H9 (cell line): Measurements from ENCODE around the gene DAP3. TPM values are rescaled to one million over a fixed set of nuclear protein-coding genes. Genes with fewer than 3 reads are reported as not detected.

Experiments used
- DNase-seq: peaks from one replicate; pipeline ENCODE4 v3.0.0-alpha.2; 2017
- H2AFZ ChIP-seq: one replicate; pipeline ENCODE4 v1.6.1; 2013; ENCODE audit warnings: mild to moderate bottlenecking, low read length, control low read depth, moderate library complexity
- H2AK5ac ChIP-seq: 2 replicates; pipeline ENCODE4 v1.6.1; 2013; ENCODE audit warnings: low read length, control low read depth, mixed read lengths; ENCODE audit not compliant: insufficient read length
- H2BK120ac ChIP-seq: one replicate; pipeline ENCODE4 v1.6.1; 2013; ENCODE audit warnings: low read depth, mild to moderate bottlenecking, low read length, control low read depth, inconsistent platforms; ENCODE audit not compliant: poor library complexity, severe bottlenecking
- H2BK12ac ChIP-seq: 2 replicates; pipeline ENCODE4 v1.6.1; 2013; ENCODE audit warnings: low read length, control low read depth, mixed read lengths, low read depth; ENCODE audit not compliant: insufficient read length
- H2BK15ac ChIP-seq: 2 replicates; pipeline ENCODE4 v1.6.1; 2013; ENCODE audit warnings: low read depth, low read length, control low read depth
- H2BK20ac ChIP-seq: one replicate; pipeline ENCODE4 v1.6.1; 2013; ENCODE audit warnings: low read depth, mild to moderate bottlenecking, low read length, control low read depth, inconsistent platforms; ENCODE audit not compliant: poor library complexity, severe bottlenecking
- H2BK5ac ChIP-seq: 2 replicates; pipeline ENCODE4 v1.6.1; 2013; ENCODE audit warnings: low read length, control low read depth, mixed read lengths; ENCODE audit not compliant: insufficient read length
- H3K14ac ChIP-seq: 2 replicates; pipeline ENCODE4 v1.6.1; 2013; ENCODE audit warnings: low read length, control low read depth; ENCODE audit not compliant: insufficient read depth
- H3K18ac ChIP-seq: 2 replicates; pipeline ENCODE4 v1.6.1; 2013; ENCODE audit warnings: low read depth, mild to moderate bottlenecking, mixed read lengths, low read length, control low read depth; ENCODE audit not compliant: insufficient read length
- H3K23ac ChIP-seq: 2 replicates; pipeline ENCODE4 v1.6.1; 2013; ENCODE audit warnings: low read length, control low read depth, mixed read lengths, low read depth; ENCODE audit not compliant: insufficient read length
- H3K23me2 ChIP-seq: 2 replicates; pipeline ENCODE4 v1.6.1; 2013; ENCODE audit warnings: low read depth, mild to moderate bottlenecking, mixed read lengths, low read length, control low read depth; ENCODE audit not compliant: insufficient read length, poor library complexity, severe bottlenecking
- H3K27ac ChIP-seq: 2 replicates; pipeline ENCODE4 v1.5.1; 2013; ENCODE audit warnings: low read length, control low read depth, mixed read lengths, low read depth; ENCODE audit not compliant: insufficient read length
- H3K27me3 ChIP-seq: 2 replicates; pipeline ENCODE4 v1.6.1; 2013; ENCODE audit warnings: low read length, control low read depth, inconsistent platforms; ENCODE audit not compliant: insufficient read depth
- H3K4ac ChIP-seq: 2 replicates; pipeline ENCODE4 v1.6.1; 2013; ENCODE audit warnings: low read depth, mild to moderate bottlenecking, control low read depth, inconsistent platforms, low read length, moderate library complexity
- H3K4me1 ChIP-seq: 2 replicates; pipeline ENCODE4 v1.6.1; 2013; ENCODE audit warnings: low read length, control low read depth, inconsistent platforms; ENCODE audit not compliant: insufficient read depth
- H3K4me2 ChIP-seq: 2 replicates; pipeline ENCODE4 v1.6.1; 2013; ENCODE audit warnings: low read length, control low read depth, mixed read lengths; ENCODE audit not compliant: insufficient read length, insufficient read depth
- H3K56ac ChIP-seq: 2 replicates; pipeline ENCODE4 v1.6.1; 2013; ENCODE audit warnings: low read depth, mild to moderate bottlenecking, mixed read lengths, low read length, control low read depth; ENCODE audit not compliant: insufficient read length
- H3K79me1 ChIP-seq: 2 replicates; pipeline ENCODE4 v1.6.1; 2013; ENCODE audit warnings: low read depth, mild to moderate bottlenecking, moderate library complexity, low read length, control low read depth, inconsistent platforms; ENCODE audit not compliant: insufficient read depth, poor library complexity, severe bottlenecking
- H3K79me2 ChIP-seq: 2 replicates; pipeline ENCODE4 v1.6.1; 2013; ENCODE audit warnings: low read length, control low read depth, inconsistent platforms; ENCODE audit not compliant: insufficient read depth
- H3K9ac ChIP-seq: 2 replicates; pipeline ENCODE4 v1.6.1; 2013; ENCODE audit warnings: low read length, control low read depth, mixed read lengths; ENCODE audit not compliant: insufficient read length; ENCODE audit errors: extremely low read depth
- H3K9me3 ChIP-seq: one replicate; pipeline ENCODE4 v1.6.1; 2013; ENCODE audit warnings: low read depth, low read length, inconsistent platforms; ENCODE audit not compliant: control insufficient read depth
- H3T11ph ChIP-seq: one replicate; pipeline ENCODE4 v1.6.1; 2013; ENCODE audit warnings: mild to moderate bottlenecking, low read length, control low read depth, inconsistent platforms
- H4K20me1 ChIP-seq: one replicate; pipeline ENCODE4 v1.6.1; 2013; ENCODE audit not compliant: control insufficient read depth, insufficient read length, insufficient read depth
- H4K5ac ChIP-seq: 2 replicates; pipeline ENCODE4 v1.6.1; 2013; ENCODE audit warnings: low read depth, mild to moderate bottlenecking, mixed read lengths, low read length, control low read depth; ENCODE audit not compliant: insufficient read length
- H4K8ac ChIP-seq: replicated peaks from 2 replicates; pipeline ENCODE4 v1.6.1; 2013; ENCODE audit warnings: low read length, control low read depth, mixed read lengths, low read depth; ENCODE audit not compliant: insufficient read length
- H4K91ac ChIP-seq: 2 replicates; pipeline ENCODE4 v1.6.1; 2013; ENCODE audit warnings: low read depth, mild to moderate bottlenecking, moderate library complexity, mixed read lengths, low read length, control low read depth; ENCODE audit not compliant: insufficient read length
- H3K27ac Mint-ChIP-seq, 3 experiments: 2 replicates in 2 of 3; 3 replicates in 1 of 3; pipeline ENCODE4 v1.8.0; 2020 to 2021; ENCODE audit warnings: mixed read lengths in 3 of 3, mild to moderate bottlenecking in 1 of 3, moderate library complexity in 1 of 3
- H3K27me3 Mint-ChIP-seq: 2 replicates; pipeline ENCODE4 v1.8.0; 2021; ENCODE audit warnings: low read depth, mild to moderate bottlenecking, moderate library complexity, mixed read lengths
- H3K36me3 Mint-ChIP-seq, 3 experiments: 2 replicates in 2 of 3; 3 replicates in 1 of 3; pipeline ENCODE4 v1.8.0; 2020 to 2021; ENCODE audit warnings: low read depth in 3 of 3, mixed read lengths in 3 of 3; ENCODE audit not compliant: insufficient read depth in 1 of 3
- H3K4me1 Mint-ChIP-seq, 2 experiments: 2 replicates each; pipeline ENCODE4 v1.8.0; 2020; ENCODE audit warnings: mixed read lengths in 2 of 2
- H3K4me3 Mint-ChIP-seq, 2 experiments: 2 replicates in 1 of 2; 3 replicates in 1 of 2; pipeline ENCODE4 v1.8.0; 2020 to 2021; ENCODE audit warnings: mild to moderate bottlenecking in 2 of 2, mixed read lengths in 2 of 2, moderate library complexity in 1 of 2
- H3K9me3 Mint-ChIP-seq, 2 experiments: 2 replicates in 1 of 2; 3 replicates in 1 of 2; pipeline ENCODE4 v1.8.0; 2020; ENCODE audit warnings: mild to moderate bottlenecking in 2 of 2, mixed read lengths in 2 of 2, moderate library complexity in 1 of 2
- WGBS: extraction: QIAGEN DNeasy Blood & Tissue Kit; methylation state at CpG from one replicate; pipeline ENCODE4 v1.1.7; 2013; ENCODE audit warnings: missing lambda C conversion rate, low lambda C conversion rate, mixed read lengths; ENCODE audit not compliant: insufficient read length; ENCODE audit errors: extremely low coverage; 5-methylcytosine and 5-hydroxymethylcytosine counted together
- total RNA-seq: library from RNA; stranded (reverse); gene quantifications from 2 replicates; pipeline ENCODE4 v1.2.1, GENCODE V29; 2021
- TF ChIP-seq, protein P1 (sequence below): fragments of 200-600 bp; sonication (generic); conservative IDR thresholded peaks from 3 replicates; pipeline ENCODE4 v1.8.0; 2021; ENCODE audit warnings: antibody characterized with exemption, mild to moderate bottlenecking

Gene DAP3
- total RNA-seq, 1 experiment from 2014 or later = 114 TPM

DNA sequence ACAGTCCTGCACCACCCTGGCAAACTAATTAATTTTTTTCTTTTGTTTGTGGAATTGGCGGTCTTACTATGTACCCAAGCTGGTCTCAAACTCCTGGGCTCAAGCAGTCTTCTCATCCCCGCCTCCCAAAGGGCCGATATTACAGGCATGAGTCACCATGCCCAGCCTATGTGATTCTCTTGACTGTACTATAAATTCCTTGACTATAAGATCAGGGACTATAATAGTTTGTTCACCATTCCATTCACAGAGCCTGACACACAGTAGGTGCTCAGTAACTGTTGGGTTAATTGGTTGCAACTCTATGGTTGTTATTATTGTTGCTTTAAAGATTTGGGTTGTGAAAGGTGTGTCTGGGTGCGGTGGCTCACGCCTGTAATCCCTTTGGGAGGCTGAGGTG lies 17.2 kb downstream of the DAP3 start:
- Histone ChIP-seq H3K27me3 (no peaks in the 10 kb centered on the region), H3K4me1 (no peaks in the 10 kb centered on the region), H3K4me2 (no peak overlapping the region), H2BK120ac (no peak overlapping the region), H2AK5ac (no peak overlapping the region), H3T11ph (no peak overlapping the region), H3K56ac (no peak overlapping the region), H2BK5ac (no peak overlapping the region), H2BK15ac (no peak overlapping the region), H3K18ac (no peak overlapping the region), H3K27ac (no peak overlapping the region), H3K23ac (no peak overlapping the region), H2AFZ (no peak overlapping the region), H3K9ac (no peak overlapping the region), H2BK20ac (no peak overlapping the region), H3K14ac (no peak overlapping the region), H3K4ac (no peak overlapping the region), H3K23me2 (no peaks in the 10 kb centered on the region), H3K79me2 (peaks cover 10% of the 10 kb centered on the region; the same call in 1 of the 2 replicates), H2BK12ac (no peak overlapping the region), H4K91ac (no peak overlapping the region), H3K9me3 (no peaks in the 10 kb centered on the region), H4K5ac (no peak overlapping the region), H4K8ac (no peak overlapping the region), H3K79me1 (peaks cover 10% of the 10 kb centered on the region), H4K20me1 (no peaks in the 10 kb centered on the region)
- no peak for DNase-seq
- TF ChIP-seq, protein P1, sequence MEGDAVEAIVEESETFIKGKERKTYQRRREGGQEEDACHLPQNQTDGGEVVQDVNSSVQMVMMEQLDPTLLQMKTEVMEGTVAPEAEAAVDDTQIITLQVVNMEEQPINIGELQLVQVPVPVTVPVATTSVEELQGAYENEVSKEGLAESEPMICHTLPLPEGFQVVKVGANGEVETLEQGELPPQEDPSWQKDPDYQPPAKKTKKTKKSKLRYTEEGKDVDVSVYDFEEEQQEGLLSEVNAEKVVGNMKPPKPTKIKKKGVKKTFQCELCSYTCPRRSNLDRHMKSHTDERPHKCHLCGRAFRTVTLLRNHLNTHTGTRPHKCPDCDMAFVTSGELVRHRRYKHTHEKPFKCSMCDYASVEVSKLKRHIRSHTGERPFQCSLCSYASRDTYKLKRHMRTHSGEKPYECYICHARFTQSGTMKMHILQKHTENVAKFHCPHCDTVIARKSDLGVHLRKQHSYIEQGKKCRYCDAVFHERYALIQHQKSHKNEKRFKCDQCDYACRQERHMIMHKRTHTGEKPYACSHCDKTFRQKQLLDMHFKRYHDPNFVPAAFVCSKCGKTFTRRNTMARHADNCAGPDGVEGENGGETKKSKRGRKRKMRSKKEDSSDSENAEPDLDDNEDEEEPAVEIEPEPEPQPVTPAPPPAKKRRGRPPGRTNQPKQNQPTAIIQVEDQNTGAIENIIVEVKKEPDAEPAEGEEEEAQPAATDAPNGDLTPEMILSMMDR = no peak
- Mint-ChIP-seq H3K4me1 (no peaks in the 10 kb centered on the region), H3K4me3 (no peak overlapping the region), H3K9me3 (peaks cover 5 to 6% of the 10 kb centered on the region in 2 experiments; a peak in 3 of 5 replicates), H3K27me3 (no peaks in the 10 kb centered on the region), H3K36me3 (peaks cover 13 to 26% (median 21%) of the 10 kb centered on the region in 3 experiments; a peak in 6 of 7 replicates), H3K27ac (no peak overlapping the region)
- no CpG with 5 or more reads among the region's 5 CpGs for WGBS
